SU-DHL-6 (cell line): Measurements from ENCODE around the gene CCL5.

Experiments
- H2AFZ ChIP-seq: fragments of 200-600 bp; sonication (generic); 2 replicates; pipeline ENCODE4 v1.6.1; 2014; ENCODE audit warnings: low read depth, mild to moderate bottlenecking, moderate library complexity, mixed read lengths, antibody characterized with exemption, low read length; ENCODE audit not compliant: severe bottlenecking
- H3F3A ChIP-seq: fragments of 200-600 bp; shearing (Covaris generic); 2 replicates; pipeline ENCODE4 v1.6.0; 2016; ENCODE audit warnings: antibody characterized with exemption, mild to moderate bottlenecking; ENCODE audit not compliant: insufficient read depth
- H3K27ac ChIP-seq: fragments of 200-600 bp; sonication (generic); 2 replicates; pipeline ENCODE4 v1.5.1; 2016; ENCODE audit warnings: low read depth, mild to moderate bottlenecking, low read length, moderate library complexity, mixed read lengths
- H3K27me3 ChIP-seq: fragments of 200-600 bp; sonication (generic), shearing (Covaris generic); 2 replicates; pipeline ENCODE4 v1.6.0; 2014; ENCODE audit warnings: mild to moderate bottlenecking, low read length
- H3K36me3 ChIP-seq: fragments of 200-600 bp; sonication (generic); 2 replicates; pipeline ENCODE4 v1.6.1; 2014; ENCODE audit warnings: mild to moderate bottlenecking, low read length, mixed read lengths
- H3K4me2 ChIP-seq: fragments of 300-600, 200-600 bp; shearing (Covaris generic), sonication (generic); 2 replicates; pipeline ENCODE4 v1.6.0; 2014; ENCODE audit warnings: low read length, low read depth, mild to moderate bottlenecking; ENCODE audit not compliant: poor library complexity, severe bottlenecking
- H3K4me3 ChIP-seq: fragments of 200-600 bp; sonication (generic); 2 replicates; pipeline ENCODE4 v1.5.1; 2014; ENCODE audit warnings: antibody characterized with exemption, low read length, mild to moderate bottlenecking, mixed read lengths; ENCODE audit not compliant: insufficient read depth, poor library complexity, severe bottlenecking
- H3K79me2 ChIP-seq: fragments of 200-600 bp; sonication (generic); 2 replicates; pipeline ENCODE4 v1.6.1; 2014; ENCODE audit warnings: mild to moderate bottlenecking, low read length, moderate library complexity; ENCODE audit not compliant: insufficient read depth
- H3K9ac ChIP-seq: fragments of 200-600 bp; sonication (generic); 2 replicates; pipeline ENCODE4 v1.7.0; 2014; ENCODE audit warnings: mild to moderate bottlenecking, low read length
- H3K9me2 ChIP-seq: fragments of 200-600 bp; sonication (generic); replicated peaks from 2 replicates; pipeline ENCODE4 v1.6.1; 2014; ENCODE audit warnings: low read length; ENCODE audit not compliant: insufficient read depth
- H3K9me3 ChIP-seq: fragments of 200-600 bp; sonication (generic); 2 replicates; pipeline ENCODE4 v1.6.1; 2014; ENCODE audit warnings: low read length, mixed read lengths; ENCODE audit not compliant: insufficient read depth
- H4K20me1 ChIP-seq: fragments of 200-600 bp; sonication (generic); 2 replicates; pipeline ENCODE4 v1.6.1; 2014; ENCODE audit warnings: low read depth, mild to moderate bottlenecking, antibody characterized with exemption, low read length, moderate library complexity, mixed read lengths
- CTCF ChIP-seq: fragments of 200-600 bp; sonication (generic); IDR thresholded peaks from one replicate; pipeline ENCODE4 v1.5.1; 2017; ENCODE audit warnings: antibody characterized with exemption, mild to moderate bottlenecking, low read length, moderate library complexity; ENCODE audit not compliant: insufficient read depth, poor library complexity, severe bottlenecking
- EZH2phosphoT487 ChIP-seq: fragments of 200-600 bp; sonication (generic), shearing (Covaris generic); conservative IDR thresholded peaks from 2 replicates; pipeline ENCODE4 v1.6.1; 2018; ENCODE audit warnings: mild to moderate bottlenecking, antibody characterized with exemption, low read length, moderate library complexity, mixed read lengths

CCL5 gene

GRCh38 chr17:35893751-35894150 lies 13.6 kb upstream of the CCL5 start:
- no peaks in the 10 kb centered on the region for H4K20me1 ChIP-seq
- no peak overlapping the region for H2AFZ ChIP-seq
- TF ChIP-seq CTCF (no peak), EZH2phosphoT487 (no peak)
- H3K9me2 ChIP-seq, result no peaks in the 10 kb centered on the region
- H3K4me2 ChIP-seq, result no peak overlapping the region
- H3K79me2 ChIP-seq, result no peaks in the 10 kb centered on the region
- H3K4me3 ChIP-seq, result no peak overlapping the region
- H3K9me3 ChIP-seq, result no peaks in the 10 kb centered on the region
- H3K9ac ChIP-seq, result no peak overlapping the region
- no peaks in the 10 kb centered on the region for H3F3A ChIP-seq
- H3K27ac ChIP-seq, result no peak overlapping the region
- H3K36me3 ChIP-seq, result no peaks in the 10 kb centered on the region
- H3K27me3 ChIP-seq, result no peaks in the 10 kb centered on the region

- H3F3A ChIP-seq, result no peaks in the 10 kb centered on the region
- no peaks in the 10 kb centered on the region for H4K20me1 ChIP-seq
- no peaks in the 10 kb centered on the region for H3K9me3 ChIP-seq
- H3K4me3 ChIP-seq, result no peak overlapping the region
- no peak overlapping the region for H3K4me2 ChIP-seq
- no peaks in the 10 kb centered on the region for H3K79me2 ChIP-seq
- H3K9me2 ChIP-seq, result no peaks in the 10 kb centered on the region
- TF ChIP-seq CTCF (no peak), EZH2phosphoT487 (no peak)
- no peaks in the 10 kb centered on the region for H3K36me3 ChIP-seq
- no peaks in the 10 kb centered on the region for H3K27me3 ChIP-seq
- no peak overlapping the region for H2AFZ ChIP-seq
- no peak overlapping the region for H3K9ac ChIP-seq
- no peak overlapping the region for H3K27ac ChIP-seq
Observed at GRCh38 chr17:35892091-35893035, 12.2 kb upstream of the CCL5 start.

DNA sequence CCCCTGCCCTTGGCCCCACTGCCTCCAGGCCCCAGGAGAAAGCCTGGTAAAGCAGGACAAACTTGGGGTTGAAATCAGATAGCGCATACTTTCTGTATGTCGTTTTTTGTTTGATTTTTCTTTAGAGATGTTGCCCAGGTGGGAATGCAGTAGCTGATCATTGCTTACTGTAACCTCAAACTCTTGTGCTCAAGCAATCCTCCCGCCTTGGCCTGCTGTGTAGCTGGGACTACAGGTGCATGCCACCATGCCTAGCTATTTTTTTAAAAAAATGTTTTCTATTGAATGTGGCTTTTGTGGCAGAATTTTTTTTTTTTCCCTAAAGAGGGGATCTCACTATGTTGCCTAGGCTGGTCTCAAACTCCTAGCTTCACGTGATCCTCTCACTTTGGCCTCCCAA lies 11.1 kb upstream of the CCL5 start:
- Histone ChIP-seq H3K9me2 (no peaks in the 10 kb centered on the region), H3K36me3 (no peaks in the 10 kb centered on the region), H2AFZ (no peak overlapping the region), H3K4me2 (no peak overlapping the region), H3K4me3 (no peak overlapping the region), H3F3A (no peaks in the 10 kb centered on the region), H3K79me2 (no peaks in the 10 kb centered on the region), H4K20me1 (no peaks in the 10 kb centered on the region), H3K9me3 (no peaks in the 10 kb centered on the region), H3K27me3 (no peaks in the 10 kb centered on the region), H3K9ac (no peak overlapping the region), H3K27ac (no peak overlapping the region)
- TF ChIP-seq CTCF (no peak), EZH2phosphoT487 (no peak)
